Stimulated activated naive CD8-positive, alpha-beta T cell treated with anti-CD3 and anti-CD28 coated beads, Interleukin-15, Interleukin-2, amounts not matched to agents 100 ng/mL and 50 ng/mL, for 24 hours (primary cell): Measurements from ENCODE around the gene TUT1.
A peak's percentile ranks its signal among the peaks of the same experiment; 100 is the strongest.
"Not testable (repeated sequence)": the region's sequence is repeated elsewhere in the genome, so short reads cannot be mapped to it uniquely, and the experiment has no call there.

ENCODE experiments used
- H3K27ac Mint-ChIP-seq: one replicate; pipeline ENCODE4 v1.8.0; 2021; ENCODE audit warnings: mild to moderate bottlenecking, mixed read lengths
- H3K27me3 Mint-ChIP-seq: one replicate; pipeline ENCODE4 v1.8.0; 2021; ENCODE audit warnings: mixed read lengths
- H3K36me3 Mint-ChIP-seq: one replicate; pipeline ENCODE4 v1.8.0; 2021; ENCODE audit warnings: low read depth, mixed read lengths
- H3K4me1 Mint-ChIP-seq: one replicate; pipeline ENCODE4 v1.8.0; 2021; ENCODE audit warnings: low read depth, mixed read lengths
- H3K4me3 Mint-ChIP-seq: one replicate; pipeline ENCODE4 v1.8.0; 2021; ENCODE audit warnings: mild to moderate bottlenecking, mixed read lengths
- H3K9me3 Mint-ChIP-seq: one replicate; pipeline ENCODE4 v1.8.0; 2021; ENCODE audit warnings: mixed read lengths

TUT1 gene

DNA sequence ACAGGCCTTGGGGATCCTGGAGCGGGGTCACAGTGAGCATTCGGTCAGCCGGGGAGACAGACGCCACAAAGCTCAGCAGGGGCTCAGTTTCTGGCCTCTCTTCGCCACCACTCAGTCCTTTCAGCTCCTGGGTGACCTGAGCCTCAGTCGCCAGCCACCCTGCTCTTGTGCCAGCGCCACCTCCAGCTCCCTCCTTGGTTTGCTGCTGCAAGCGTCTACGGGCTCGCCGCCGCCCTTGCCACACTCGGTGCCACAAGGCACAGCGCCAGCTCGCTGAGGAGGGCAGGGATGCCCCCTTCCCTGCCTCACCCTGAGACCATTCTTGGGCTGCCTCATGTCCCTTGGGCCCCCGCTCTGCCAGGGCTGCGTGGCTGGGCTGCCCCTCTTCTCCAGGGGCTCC is 16.2 kb downstream of the TUT1 start:
- H3K27me3 Mint-ChIP-seq = no peaks in the 10 kb centered on the region
- peaks cover 72% of the 10 kb centered on the region for H3K36me3 Mint-ChIP-seq
- H3K27ac Mint-ChIP-seq = peak overlapping the region; percentile 98
- no peaks in the 10 kb centered on the region for H3K9me3 Mint-ChIP-seq
- peaks cover 41% of the 10 kb centered on the region for H3K4me1 Mint-ChIP-seq
- peak overlapping the region; percentile 100 for H3K4me3 Mint-ChIP-seq

DNA sequence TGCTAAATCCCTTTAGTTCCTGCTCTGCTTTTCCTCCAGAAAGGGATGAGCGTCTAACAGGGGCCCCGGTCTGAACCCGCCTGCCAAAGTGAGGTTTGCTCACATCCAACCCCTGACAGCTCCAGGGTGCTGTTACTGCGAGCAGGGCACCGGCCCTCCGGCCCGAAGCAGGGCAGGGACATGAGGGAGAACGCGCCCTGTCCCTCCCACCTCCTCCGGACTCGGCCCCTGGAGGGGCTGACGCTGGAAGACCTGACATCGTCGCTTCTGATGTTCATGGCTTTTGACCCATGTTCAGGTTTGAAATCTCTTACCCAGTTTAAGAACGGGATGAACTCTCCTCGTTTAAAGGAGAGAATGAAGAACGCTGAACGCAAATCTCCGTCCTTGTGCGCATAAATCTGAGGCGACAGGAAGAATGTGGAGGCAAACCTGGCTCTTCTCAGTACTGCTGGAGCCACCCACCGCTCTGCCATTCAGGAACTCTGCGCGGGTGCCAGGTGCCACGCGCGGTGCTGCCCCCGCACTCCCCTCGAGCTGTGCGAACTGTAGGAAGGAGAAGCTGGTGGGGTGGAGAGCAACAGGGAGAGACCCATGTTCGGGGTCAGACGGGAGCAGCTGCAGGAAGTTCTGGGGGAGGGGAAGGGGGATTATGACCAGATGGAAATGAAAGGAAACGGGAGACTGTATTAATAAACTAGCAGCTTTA is 16.8 kb downstream of the TUT1 start:
- Mint-ChIP-seq H3K27me3 (no peaks in the 10 kb centered on the region), H3K4me1 (peaks cover 47% of the 10 kb centered on the region), H3K36me3 (peaks cover 78% of the 10 kb centered on the region), H3K4me3 (peak overlapping the region; percentile 100), H3K9me3 (no peaks in the 10 kb centered on the region), H3K27ac (peak overlapping the region; percentile 98)

DNA sequence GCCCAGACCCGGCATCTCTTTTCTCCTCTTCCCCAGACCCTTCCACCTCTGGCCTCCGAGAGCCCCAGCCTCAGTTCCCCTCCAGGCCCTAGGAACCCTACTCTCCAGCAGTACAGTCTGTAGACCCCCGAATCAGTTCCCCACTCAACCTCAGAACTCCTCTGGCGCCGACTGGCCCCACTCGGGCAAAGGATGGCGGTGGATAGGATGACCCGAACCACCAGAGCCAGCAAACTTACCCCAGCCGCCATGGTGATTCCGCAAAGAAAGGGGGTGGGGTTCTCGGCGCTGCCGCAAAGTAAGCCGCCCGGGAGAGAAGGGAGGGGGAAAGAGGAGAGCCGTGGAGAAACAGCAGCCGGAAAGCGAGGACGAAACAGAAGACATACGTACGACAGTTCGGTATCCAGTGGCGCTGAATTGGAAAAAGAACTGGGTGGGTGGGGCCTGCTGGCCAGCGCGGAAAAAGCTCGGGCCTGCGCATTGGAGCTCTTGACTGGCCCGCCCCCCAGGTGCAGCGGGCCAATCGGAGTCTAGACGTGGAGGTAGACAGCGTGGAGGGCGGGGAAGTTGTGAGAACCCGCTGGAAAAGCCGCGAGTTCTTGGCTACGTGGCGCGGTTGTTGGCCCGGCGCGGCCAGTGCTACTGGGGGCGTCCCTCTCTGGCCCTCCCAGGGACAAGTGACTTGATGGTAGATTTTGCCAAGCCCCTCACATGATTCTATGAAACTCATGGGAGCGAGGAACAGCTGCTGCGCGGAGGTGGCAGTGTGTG is 17.5 kb downstream of the TUT1 start, which contains the start of gene EEF1G:
TSS of gene EEF1G (minus strand) at position 300 of the 771 bp plus-strand sequence. CDS start at position 251, 49 bp downstream.
- no peaks in the 10 kb centered on the region for H3K9me3 Mint-ChIP-seq
- H3K27ac Mint-ChIP-seq = peak within 1 kb of the TSS; percentile 98
- peak within 1 kb of the TSS; percentile 100 for H3K4me3 Mint-ChIP-seq
- H3K4me1 Mint-ChIP-seq = peaks cover 55% of the 10 kb centered on the region
- no peaks in the 10 kb centered on the region for H3K27me3 Mint-ChIP-seq
- H3K36me3 Mint-ChIP-seq = peaks cover 82% of the 10 kb centered on the region

DNA sequence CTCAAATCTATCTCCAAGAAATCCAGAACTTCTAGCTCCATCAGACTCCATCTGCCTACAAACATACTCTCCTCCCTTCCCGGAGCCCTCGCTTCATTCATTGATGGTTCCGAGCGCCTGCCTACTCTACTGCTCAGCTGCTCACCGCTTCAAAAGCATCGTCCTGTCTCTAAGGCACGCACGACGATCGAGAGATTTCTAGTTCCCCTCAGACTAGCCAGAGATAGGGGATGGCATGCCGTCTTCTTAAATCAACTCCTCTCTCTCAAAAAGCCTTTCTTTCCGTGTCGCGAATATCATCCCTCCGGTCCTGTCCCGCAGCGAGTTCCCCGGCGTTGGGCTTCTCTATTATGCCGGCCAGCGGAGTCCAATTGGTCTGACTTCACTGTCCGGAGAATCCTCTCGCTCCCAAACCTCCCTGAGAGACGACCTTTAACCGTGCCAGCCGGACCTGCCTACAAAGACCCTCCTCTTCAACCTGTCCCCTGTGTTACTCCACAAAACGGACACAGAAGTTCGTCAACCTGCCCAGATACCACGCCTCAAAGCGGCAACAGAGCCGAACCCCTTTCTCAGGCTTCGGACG is 18.2 kb downstream of the TUT1 start:
- Mint-ChIP-seq H3K9me3 (no peaks in the 10 kb centered on the region), H3K4me3 (peak overlapping the region; percentile 100), H3K36me3 (peaks cover 85% of the 10 kb centered on the region), H3K27me3 (no peaks in the 10 kb centered on the region), H3K4me1 (peaks cover 58% of the 10 kb centered on the region), H3K27ac (peak overlapping the region; percentile 98)

DNA sequence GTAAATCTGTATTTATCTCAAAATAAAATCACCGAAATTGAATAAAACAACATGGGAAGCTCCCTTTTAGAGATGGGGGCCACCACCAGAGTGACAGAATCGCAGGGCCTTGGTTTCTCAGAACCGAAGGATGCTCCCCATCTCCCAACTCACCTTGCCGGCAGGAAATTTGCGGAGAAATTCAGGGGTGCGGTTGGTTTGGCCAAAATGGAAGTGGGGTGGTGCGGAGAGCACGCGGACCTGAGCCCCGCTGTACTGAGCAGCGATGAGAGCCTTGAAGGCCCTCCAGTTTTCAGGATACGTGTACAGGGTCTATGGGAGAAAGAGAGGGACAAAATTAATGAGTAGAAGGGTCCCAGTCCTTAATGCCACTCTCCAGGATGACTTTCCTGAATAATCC is 18.9 kb downstream of the TUT1 start:
- no peaks in the 10 kb centered on the region for H3K9me3 Mint-ChIP-seq
- H3K4me1 Mint-ChIP-seq = peaks cover 61% of the 10 kb centered on the region
- H3K4me3 Mint-ChIP-seq = peak overlapping the region; percentile 100
- H3K36me3 Mint-ChIP-seq = peaks cover 82% of the 10 kb centered on the region
- peak overlapping the region; percentile 98 for H3K27ac Mint-ChIP-seq
- H3K27me3 Mint-ChIP-seq = no peaks in the 10 kb centered on the region

DNA sequence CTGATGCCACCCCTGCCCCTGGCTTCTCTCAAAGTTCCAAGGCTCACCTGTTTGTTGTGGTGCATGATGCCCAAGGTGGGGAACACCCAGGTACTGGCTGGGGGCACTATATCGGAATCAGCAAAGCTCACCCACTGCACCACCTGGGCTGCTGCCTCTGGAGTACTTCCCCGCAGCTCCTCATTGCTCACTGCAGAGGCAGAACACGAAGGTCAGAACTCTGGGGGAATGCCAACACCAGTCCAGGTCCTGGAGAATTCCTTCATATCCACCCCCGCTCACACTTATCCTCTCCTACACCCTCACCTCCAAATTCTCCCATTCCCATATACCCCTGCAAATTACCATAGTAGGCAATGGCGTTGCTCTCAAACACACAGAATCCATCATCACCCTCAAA is 19.8 kb downstream of the TUT1 start:
- not testable (repeated sequence) for H3K27me3 Mint-ChIP-seq, H3K9me3 Mint-ChIP-seq
- Mint-ChIP-seq H3K4me3 (peak overlapping the region; percentile 100), H3K36me3 (peaks cover 83% of the 10 kb centered on the region), H3K27ac (peak overlapping the region; percentile 98), H3K4me1 (peaks cover 69% of the 10 kb centered on the region)

DNA sequence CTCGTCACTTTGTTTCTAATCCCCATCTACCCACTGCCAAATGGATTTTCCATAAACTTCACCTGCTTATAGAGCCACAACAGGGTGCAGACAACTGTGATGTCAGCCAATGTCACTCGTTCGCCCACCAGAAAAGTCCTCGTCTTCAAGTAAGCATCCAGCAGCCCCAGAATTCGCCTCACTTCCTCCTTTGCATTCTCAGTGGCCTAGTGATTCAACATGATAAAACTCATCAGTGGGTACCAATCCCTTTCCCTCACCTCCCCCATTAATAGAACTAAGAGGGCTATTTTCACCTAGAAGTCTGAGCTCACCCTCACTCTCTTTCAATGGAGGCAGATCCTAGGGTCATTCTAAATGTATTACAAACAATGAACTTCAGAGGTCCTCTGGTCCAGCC is 20.4 kb downstream of the TUT1 start:
- not testable (repeated sequence) for H3K27me3 Mint-ChIP-seq, H3K9me3 Mint-ChIP-seq
- Mint-ChIP-seq H3K36me3 (peaks cover 85% of the 10 kb centered on the region), H3K4me3 (peak overlapping the region; percentile 100), H3K4me1 (peaks cover 75% of the 10 kb centered on the region), H3K27ac (peak overlapping the region; percentile 98)

DNA sequence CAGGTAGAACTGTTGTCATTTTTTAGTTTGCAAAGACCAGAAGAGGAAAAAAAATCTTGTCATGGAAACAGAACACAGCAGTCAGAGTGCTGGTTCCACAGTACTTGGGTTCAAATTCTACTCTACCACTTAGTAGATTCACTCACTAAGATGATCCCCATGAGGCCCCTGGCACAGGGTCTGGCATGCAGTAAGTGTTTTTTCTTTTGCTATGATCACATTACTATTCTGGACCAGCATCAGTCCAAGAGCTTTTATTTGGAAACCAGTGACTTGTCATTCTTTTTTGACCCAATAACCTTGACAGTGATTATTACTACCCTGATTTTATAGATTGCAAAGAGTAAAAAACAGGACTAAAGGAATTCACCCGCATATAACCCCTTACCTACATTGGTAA is 21.7 kb downstream of the TUT1 start:
- Mint-ChIP-seq H3K4me3 (peak overlapping the region; percentile 68), H3K9me3 (no peaks in the 10 kb centered on the region), H3K27ac (peak overlapping the region; percentile 81), H3K36me3 (peaks cover 87% of the 10 kb centered on the region), H3K27me3 (no peaks in the 10 kb centered on the region), H3K4me1 (peaks cover 75% of the 10 kb centered on the region)

DNA sequence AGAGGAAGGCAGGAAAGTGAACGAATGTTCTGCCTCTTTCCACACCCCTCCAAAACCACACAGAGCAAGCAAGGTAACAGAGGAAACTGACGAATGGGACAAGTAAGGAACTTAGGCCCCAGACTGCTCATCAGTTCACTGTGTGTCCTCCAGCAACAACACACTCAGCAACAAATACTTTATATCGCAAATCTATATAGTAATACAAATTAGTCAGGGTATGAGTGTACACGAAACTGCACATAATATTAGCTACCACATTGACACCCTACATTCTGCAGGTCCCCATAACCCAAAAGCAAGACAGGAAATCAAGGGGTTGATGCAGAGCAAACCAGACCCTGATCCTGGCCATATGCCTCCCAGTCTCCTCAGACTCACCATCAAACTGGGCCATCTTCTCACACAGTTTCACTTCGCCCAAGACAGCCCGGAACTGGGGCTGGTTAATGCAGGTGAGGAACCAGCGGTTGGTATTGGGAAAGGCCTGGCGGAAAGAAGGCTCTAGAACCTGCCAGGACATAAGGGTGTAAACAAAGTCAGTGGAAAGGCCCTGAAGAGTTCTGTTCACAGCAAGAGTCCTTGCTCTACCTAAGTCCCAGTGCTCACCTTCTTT is 24.2 kb downstream of the TUT1 start:
- peaks cover 81% of the 10 kb centered on the region for H3K36me3 Mint-ChIP-seq
- peak overlapping the region; percentile 60 for H3K4me3 Mint-ChIP-seq
- no peaks in the 10 kb centered on the region for H3K27me3 Mint-ChIP-seq
- peaks cover 74% of the 10 kb centered on the region for H3K4me1 Mint-ChIP-seq
- H3K27ac Mint-ChIP-seq = peak overlapping the region; percentile 79
- H3K9me3 Mint-ChIP-seq = no peaks in the 10 kb centered on the region

DNA sequence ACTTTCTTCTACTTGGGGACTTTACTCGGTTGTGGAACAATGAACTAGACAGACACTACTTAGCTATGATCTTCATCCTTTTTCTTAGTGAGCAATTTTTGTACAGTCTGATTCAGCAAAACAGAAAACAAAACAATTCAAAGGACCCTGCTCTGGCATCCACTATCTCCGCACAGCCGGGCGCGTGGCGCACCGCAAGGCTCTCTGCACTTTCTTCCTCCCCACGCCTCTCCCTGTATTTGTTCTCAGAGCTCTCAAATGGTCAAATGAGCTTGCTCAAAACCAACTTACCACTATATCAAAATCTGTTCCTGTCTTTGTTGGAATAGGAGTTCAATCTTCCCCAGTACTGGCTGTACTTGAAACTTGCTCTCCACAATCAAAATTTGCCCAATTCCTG is 25.1 kb downstream of the TUT1 start:
- H3K36me3 Mint-ChIP-seq = peaks cover 79% of the 10 kb centered on the region
- H3K27me3 Mint-ChIP-seq = no peaks in the 10 kb centered on the region
- peak overlapping the region; percentile 40 for H3K4me3 Mint-ChIP-seq
- peaks cover 73% of the 10 kb centered on the region for H3K4me1 Mint-ChIP-seq
- no peaks in the 10 kb centered on the region for H3K9me3 Mint-ChIP-seq
- H3K27ac Mint-ChIP-seq = peak overlapping the region; percentile 42

DNA sequence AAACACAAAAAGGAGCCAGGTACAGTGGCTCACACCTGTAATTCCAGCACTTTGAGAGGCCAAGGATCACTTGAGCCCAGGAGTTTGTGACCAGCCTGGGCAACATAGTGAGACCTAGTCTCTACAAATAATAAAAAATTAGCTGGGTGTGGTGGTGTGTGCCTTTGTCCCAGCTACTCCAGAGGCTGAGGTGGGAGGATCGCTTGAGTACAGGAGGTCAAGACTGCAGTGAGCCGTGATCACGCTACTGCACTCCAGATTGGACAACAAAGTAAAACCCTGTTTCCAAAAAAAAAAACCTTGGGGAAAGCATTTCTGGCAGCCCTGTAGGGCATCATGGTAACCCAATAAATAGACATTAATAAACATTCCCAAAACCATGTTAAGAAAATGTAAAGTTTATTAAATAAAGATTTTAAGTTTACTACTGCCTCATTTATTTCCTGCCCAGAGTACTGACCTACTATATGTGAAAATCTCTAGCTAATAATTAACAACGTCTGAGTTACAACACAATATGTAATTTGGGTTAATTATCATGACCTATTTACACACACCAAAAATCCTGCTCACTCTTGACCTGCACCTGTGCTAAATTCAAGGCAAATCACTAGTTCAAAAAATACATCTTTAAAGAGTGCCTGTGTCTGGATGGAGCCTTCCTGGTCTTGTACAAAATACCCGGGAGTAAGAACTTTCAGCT is 26.1 kb downstream of the TUT1 start:
- peaks cover 79% of the 10 kb centered on the region for H3K36me3 Mint-ChIP-seq
- H3K27ac Mint-ChIP-seq = no peak overlapping the region

DNA sequence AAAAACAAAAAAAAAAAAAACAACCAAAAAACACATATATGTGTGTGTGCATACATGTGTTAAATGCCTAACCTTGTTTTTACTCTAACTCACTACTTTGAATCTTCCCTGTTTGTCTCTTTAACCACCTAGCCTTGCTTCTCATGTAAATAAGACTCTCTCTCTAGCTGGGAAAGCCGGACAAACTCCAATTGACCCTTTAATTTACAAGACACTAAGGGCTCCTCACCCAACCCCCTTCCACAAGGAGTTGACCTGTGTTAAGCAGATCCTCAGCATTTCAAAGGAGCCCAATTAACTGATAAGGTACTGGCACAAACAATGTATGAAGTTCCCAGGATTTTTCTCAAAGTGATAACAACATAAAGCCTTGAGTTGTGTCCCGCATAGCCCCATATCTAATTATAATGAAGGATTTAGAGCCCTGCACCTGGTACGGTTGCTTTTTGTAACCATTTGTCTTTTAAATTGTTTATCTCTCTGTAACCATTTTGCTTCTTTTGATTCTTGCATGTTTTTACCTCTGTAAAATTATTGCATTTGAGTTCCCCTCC is 29.6 kb downstream of the TUT1 start:
- H3K4me3 Mint-ChIP-seq = not testable (repeated sequence)

More for the DNA sequence above, 26.1 kb downstream of the TUT1 start:
- Mint-ChIP-seq H3K4me3 (no peak overlapping the region), H3K4me1 (peaks cover 72% of the 10 kb centered on the region), H3K9me3 (no peaks in the 10 kb centered on the region), H3K27me3 (no peaks in the 10 kb centered on the region)

DNA sequence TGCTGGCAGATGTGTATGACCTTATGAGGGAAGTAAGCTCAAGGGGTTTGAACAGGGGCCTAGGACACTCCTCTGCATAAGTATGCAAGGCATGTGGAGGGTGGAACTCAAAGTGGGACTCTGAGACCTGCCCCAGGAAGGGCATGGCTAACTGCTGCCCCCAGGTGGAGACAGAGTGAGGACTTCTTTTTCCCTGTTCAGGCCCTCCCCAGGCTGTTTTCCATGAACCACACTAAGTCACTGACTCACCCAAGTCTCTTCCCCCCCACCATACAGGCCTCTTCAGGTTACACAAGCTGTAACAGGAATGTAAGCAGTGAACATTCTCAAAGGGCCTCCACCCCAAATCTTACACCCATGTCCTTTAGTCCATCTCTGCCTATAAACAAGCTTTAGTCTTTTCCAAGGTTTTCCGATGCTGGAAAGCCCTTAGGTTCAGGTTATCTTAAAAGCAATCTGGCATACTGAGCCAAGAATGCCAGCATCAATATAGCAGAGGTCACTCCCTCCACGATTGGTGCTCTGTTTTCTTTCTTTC is 30.7 kb downstream of the TUT1 start:
- Mint-ChIP-seq H3K4me1 (peaks cover 81% of the 10 kb centered on the region), H3K36me3 (peaks cover 70% of the 10 kb centered on the region), H3K27me3 (no peaks in the 10 kb centered on the region), H3K27ac (peak overlapping the region; percentile 72), H3K9me3 (no peaks in the 10 kb centered on the region), H3K4me3 (no peak overlapping the region)

More for the DNA sequence above, 29.6 kb downstream of the TUT1 start:
- Mint-ChIP-seq H3K36me3 (peaks cover 81% of the 10 kb centered on the region), H3K27ac (peak overlapping the region; percentile 60), H3K4me1 (peaks cover 80% of the 10 kb centered on the region)
- H3K9me3 Mint-ChIP-seq, H3K27me3 Mint-ChIP-seq: not testable (repeated sequence)

DNA sequence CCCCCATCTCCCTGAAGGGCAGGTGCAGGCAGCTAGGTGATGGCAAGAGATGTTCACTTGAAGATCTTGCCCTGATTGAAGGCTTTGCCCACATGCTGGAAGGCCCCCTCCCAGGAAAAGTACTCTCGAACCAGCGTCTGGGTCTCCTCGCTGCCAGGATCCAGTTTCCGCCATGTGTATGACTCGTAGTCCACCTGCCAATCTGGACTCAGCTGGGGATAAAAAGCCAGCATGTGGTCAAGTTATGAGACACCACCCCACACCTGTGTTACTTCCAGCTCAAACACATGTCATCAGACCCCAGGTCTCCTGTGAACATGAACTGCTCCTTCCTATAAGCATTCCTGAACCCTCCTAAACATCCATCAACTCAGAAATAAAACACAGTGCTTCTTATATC is 31.7 kb downstream of the TUT1 start:
- peak overlapping the region; percentile 87 for H3K27ac Mint-ChIP-seq
- peaks cover 84% of the 10 kb centered on the region for H3K4me1 Mint-ChIP-seq

More for the DNA sequence above, 31.7 kb downstream of the TUT1 start:
- peaks cover 65% of the 10 kb centered on the region for H3K36me3 Mint-ChIP-seq
- peak overlapping the region; percentile 47 for H3K4me3 Mint-ChIP-seq
- H3K27me3 Mint-ChIP-seq, H3K9me3 Mint-ChIP-seq: not testable (repeated sequence)
